Measurements from ENCODE around the gene DNAH7. TPM values are rescaled to one million over a fixed set of nuclear protein-coding genes. Genes with fewer than 3 reads are reported as not detected.

DNAH7 gene
- total RNA-seq, 1 experiment from 2014 or later, result under 0.01 TPM

DNA sequence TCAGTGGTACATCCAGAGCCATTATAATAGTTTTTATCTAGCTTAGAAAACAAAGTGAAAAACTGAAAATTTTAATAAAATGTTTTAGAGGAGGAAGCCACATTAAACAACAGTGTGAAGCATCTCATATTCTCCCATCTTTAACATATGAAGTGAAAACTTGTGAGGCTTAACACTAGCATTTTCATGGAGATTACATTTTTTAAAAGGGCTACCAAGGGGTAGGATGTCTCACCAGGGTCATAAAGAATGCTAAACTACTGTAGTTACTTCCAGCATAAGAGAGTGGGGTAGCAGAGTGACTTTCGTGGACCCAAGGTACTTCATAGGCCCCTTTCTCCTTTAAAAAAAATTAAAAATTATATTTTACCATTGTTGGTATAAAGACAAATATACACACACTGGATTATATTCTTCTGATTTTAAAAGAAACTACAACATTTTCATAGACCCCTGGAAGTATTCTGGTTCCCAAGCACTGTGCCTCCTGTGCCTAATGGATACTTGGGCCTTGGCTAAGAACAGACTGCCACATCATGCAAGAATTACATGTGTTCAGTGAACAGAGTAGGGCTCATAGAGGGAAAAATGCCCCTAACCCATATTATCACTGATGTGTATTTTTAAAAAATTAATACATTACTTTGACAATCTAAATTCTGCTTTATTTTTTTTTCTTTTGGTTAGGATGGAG lies 263.2 kb downstream of the DNAH7 start:
- no peaks in the 10 kb centered on the region for H3K36me3 ChIP-seq (replicated peaks; ENCODE audit: control insufficient read depth, insufficient read depth, low read length)
- H3K27me3 ChIP-seq (ENCODE audit: control insufficient read depth, insufficient read depth, low read length), result no peaks in the 10 kb centered on the region
- H3K4me3 ChIP-seq (ENCODE audit: insufficient read depth, low read depth, low read length), result no peak overlapping the region
- peak; percentile 13 for DNase-seq

DNA sequence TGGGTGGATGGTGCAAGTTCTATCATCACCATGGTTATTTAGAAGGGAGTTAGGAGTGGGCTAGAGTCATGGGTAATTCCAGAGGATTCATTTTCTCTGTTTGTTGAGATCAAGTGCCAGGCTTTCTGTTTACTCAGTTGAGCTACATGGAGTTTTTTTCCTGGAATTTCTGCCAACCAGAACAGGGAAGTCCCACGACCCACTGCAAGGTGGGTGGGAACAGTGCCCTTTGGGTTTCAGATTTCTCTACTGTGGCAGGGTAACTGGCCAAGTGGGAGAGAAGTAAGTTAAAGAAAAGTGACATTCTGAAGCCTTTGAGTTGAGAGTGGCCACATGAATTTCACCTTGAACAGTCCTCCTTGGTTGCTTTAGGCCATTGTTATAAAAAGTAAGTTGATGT lies 272.8 kb downstream of the DNAH7 start:
- Histone ChIP-seq H3K27me3 (ENCODE audit: control insufficient read depth, insufficient read depth, low read length) (no peaks in the 10 kb centered on the region), H3K4me3 (ENCODE audit: insufficient read depth, low read depth, low read length) (no peak overlapping the region), H3K36me3 (replicated peaks; ENCODE audit: control insufficient read depth, insufficient read depth, low read length) (no peaks in the 10 kb centered on the region)
- no peak for DNase-seq

DNA sequence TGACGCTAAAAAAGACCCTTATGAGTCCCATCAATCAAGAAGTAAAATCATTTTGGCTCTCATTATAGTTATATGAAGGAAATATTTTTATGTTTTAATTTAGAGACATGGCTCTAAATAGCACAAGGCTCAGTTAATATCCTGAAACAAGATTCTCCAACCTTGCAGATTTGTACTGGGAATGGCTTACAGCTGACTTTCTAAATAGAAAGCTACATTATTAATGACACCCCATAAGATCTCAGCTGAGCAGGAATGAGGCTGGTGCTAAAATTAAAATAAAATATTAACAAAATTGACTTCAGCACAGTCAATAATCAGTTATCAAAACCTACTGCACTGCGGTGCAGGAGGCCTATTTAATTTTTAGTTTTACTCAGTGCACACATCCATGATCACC lies 274.8 kb downstream of the DNAH7 start:
- DNase-seq, result no peak
- Histone ChIP-seq H3K27me3 (ENCODE audit: control insufficient read depth, insufficient read depth, low read length) (no peaks in the 10 kb centered on the region), H3K36me3 (replicated peaks; ENCODE audit: control insufficient read depth, insufficient read depth, low read length) (no peaks in the 10 kb centered on the region), H3K4me3 (ENCODE audit: insufficient read depth, low read depth, low read length) (no peak overlapping the region)

DNA sequence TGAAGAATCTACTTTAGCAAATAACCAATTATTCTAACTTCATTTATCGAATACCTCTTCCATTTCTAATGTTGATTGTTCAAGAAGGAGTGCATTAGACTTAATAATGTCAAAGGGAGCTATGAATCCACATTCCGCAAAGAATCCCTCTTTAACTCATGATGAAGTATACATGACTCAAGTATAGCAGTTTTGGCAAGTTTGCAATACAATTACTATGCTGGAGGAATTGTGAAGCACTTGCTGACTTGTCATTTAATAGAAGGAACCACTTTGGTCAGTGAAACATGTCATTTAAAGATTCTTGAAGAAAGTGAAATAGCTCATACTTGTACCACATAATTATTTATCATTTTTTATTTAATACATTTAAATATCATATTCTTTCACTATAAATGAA lies 286.5 kb downstream of the DNAH7 start:
- H3K36me3 ChIP-seq (replicated peaks; ENCODE audit: control insufficient read depth, insufficient read depth, low read length), result no peaks in the 10 kb centered on the region
- no peak overlapping the region for H3K4me3 ChIP-seq (ENCODE audit: insufficient read depth, low read depth, low read length)
- no peak for DNase-seq
- no peaks in the 10 kb centered on the region for H3K27me3 ChIP-seq (ENCODE audit: control insufficient read depth, insufficient read depth, low read length)

DNA sequence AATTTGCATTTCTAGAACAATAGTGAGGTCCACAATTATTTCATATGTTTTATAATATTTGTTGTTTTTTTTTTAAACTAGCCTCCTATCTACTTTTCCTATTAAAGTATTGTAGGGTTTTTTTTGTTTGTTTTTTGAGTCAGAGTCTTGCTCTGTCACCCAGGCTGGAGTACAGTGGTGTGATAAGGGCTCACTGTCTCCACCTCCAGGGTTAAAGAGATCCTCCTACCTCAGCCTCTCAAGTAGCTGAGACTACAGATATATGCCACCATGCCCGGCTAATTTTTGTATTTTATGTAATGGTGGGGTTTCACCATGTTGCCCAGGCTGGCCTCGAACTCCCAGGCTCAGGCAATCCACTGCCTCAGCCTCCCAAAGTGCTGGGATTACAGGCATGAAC lies 289.1 kb downstream of the DNAH7 start:
- H3K27me3 ChIP-seq (ENCODE audit: control insufficient read depth, insufficient read depth, low read length), result no peaks in the 10 kb centered on the region
- DNase-seq, result no peak

DNA sequence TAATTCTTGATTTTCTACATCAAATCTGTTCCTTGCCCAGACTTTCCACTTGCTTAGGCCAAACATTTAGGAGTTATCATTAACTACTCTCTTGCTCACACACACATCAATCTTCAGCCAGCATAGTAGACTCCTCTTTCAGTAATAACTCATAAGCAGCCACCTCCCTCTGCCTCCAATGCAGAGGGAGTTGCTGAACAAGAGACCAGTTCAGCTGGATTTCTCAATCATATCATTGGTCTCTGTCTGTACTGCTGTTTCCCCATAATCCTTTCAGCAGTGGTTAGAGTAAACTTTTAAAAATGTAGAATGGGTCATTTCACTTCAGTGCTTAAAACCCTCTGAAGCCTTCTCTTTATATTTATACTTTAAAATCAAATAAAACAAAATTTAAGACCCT lies 298.7 kb downstream of the DNAH7 start:
- no peak for DNase-seq
- H3K36me3 ChIP-seq (replicated peaks; ENCODE audit: control insufficient read depth, insufficient read depth, low read length), result no peaks in the 10 kb centered on the region
- no peak overlapping the region for H3K4me3 ChIP-seq (ENCODE audit: insufficient read depth, low read depth, low read length)
- no peaks in the 10 kb centered on the region for H3K27me3 ChIP-seq (ENCODE audit: control insufficient read depth, insufficient read depth, low read length)

More for the DNA sequence above, 289.1 kb downstream of the DNAH7 start:
- Histone ChIP-seq H3K4me3 (ENCODE audit: insufficient read depth, low read depth, low read length) (no peak overlapping the region), H3K36me3 (replicated peaks; ENCODE audit: control insufficient read depth, insufficient read depth, low read length) (no peaks in the 10 kb centered on the region)

DNA sequence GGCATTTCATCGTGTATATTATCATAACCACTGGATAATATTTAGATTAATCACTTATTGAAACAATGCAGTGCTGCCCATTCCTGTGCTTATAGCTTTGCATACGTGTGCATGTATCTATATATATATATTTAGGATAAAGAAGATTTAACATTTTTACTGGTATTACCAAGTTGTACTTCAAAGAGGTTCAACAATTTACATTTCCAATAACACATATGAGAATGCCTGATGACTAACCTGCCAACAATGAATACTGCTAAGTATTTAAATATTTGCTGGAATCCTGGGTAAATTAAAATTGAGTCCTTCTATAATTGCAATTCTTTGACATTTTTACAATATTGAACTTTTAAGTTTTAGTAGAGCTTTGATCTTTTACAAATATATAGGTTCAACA lies 300.2 kb downstream of the DNAH7 start:
- no peaks in the 10 kb centered on the region for H3K36me3 ChIP-seq (replicated peaks; ENCODE audit: control insufficient read depth, insufficient read depth, low read length)
- DNase-seq, result no peak
- no peak overlapping the region for H3K4me3 ChIP-seq (ENCODE audit: insufficient read depth, low read depth, low read length)
- H3K27me3 ChIP-seq (ENCODE audit: control insufficient read depth, insufficient read depth, low read length), result no peaks in the 10 kb centered on the region

DNA sequence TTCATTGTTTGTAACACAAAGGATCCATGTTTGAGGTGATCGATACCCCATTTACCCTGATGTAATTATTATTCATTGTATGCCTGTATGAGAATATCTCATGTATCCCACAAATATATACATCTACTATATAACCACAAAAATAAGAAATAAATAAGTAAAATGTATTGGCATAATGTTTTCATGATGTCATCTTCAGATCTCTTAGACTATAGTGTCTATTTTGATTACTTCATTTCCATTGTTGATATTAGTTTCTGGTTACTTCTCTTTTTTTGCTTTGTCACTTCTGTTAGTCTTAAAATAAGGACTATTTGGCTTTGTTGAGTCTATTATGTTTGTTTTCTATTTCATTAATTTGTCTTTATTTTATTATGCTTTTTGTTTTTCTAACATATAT lies 301.9 kb downstream of the DNAH7 start:
- no peaks in the 10 kb centered on the region for H3K36me3 ChIP-seq (replicated peaks; ENCODE audit: control insufficient read depth, insufficient read depth, low read length)
- H3K4me3 ChIP-seq (ENCODE audit: insufficient read depth, low read depth, low read length), result no peak overlapping the region
- no peaks in the 10 kb centered on the region for H3K27me3 ChIP-seq (ENCODE audit: control insufficient read depth, insufficient read depth, low read length)
- no peak for DNase-seq

DNA sequence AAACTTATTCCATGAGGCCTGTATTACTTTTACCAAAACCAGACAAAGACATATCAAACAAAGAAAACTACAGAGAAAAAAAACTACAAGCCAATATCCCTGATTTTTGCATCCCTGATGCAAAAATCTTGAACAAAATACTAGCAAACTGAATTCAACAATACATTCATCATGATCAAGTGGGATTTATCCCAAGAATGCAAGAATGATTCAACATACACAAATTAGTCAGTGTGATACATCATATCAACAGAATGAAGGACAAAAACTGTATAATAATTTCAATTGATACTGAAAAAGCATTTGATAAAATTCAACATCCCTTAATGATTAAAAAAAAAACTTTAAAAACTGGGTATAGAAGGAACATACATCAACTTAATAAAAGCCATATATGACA lies 304.8 kb downstream of the DNAH7 start:
- Histone ChIP-seq H3K27me3 (ENCODE audit: control insufficient read depth, insufficient read depth, low read length) (no peaks in the 10 kb centered on the region), H3K4me3 (ENCODE audit: insufficient read depth, low read depth, low read length) (no peak overlapping the region), H3K36me3 (replicated peaks; ENCODE audit: control insufficient read depth, insufficient read depth, low read length) (no peaks in the 10 kb centered on the region)
- no peak for DNase-seq

DNA sequence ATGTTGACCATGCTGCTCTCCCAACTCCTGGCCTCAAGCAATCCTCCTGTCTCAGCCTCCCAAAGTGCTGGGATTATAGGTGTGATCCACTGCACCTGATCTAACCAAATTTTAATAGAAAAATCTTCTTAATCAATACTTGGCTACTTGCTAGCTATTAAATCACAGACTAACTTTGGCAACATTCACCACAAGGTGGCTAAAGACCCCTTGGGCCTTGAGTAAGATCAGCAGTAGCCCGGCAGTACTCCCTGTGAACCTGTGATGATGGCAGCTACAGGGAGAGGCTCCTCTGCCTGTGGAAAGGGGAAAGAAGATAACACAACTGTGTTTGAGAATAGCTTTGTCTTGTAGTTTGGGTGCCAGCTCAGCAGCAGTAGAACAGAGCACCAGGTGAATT lies 308.8 kb downstream of the DNAH7 start:
- Histone ChIP-seq H3K27me3 (ENCODE audit: control insufficient read depth, insufficient read depth, low read length) (no peaks in the 10 kb centered on the region), H3K4me3 (ENCODE audit: insufficient read depth, low read depth, low read length) (no peak overlapping the region), H3K36me3 (replicated peaks; ENCODE audit: control insufficient read depth, insufficient read depth, low read length) (no peaks in the 10 kb centered on the region)
- no peak for DNase-seq

DNA sequence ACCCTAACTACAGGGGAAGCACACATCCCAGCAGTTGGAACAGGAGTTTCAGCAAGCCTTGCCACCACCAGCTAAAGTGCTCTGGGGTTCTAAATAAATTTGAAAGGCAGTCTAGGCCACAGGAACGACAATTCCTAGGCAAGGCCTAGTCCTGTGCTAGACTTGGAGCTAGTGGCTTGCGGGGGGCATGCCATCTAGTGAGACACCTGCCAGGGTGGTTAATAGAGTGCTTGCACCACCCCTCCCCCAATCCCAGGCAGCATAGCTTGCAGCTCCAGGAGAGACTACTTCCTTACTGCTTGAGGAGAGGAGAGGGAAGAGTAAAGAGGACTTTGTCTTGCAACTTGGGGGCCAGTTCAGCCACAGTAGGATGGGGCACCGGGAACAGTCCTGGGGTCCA lies 309.8 kb downstream of the DNAH7 start:
- no peak for DNase-seq
- Histone ChIP-seq H3K27me3 (ENCODE audit: control insufficient read depth, insufficient read depth, low read length) (no peaks in the 10 kb centered on the region), H3K4me3 (ENCODE audit: insufficient read depth, low read depth, low read length) (no peak overlapping the region), H3K36me3 (replicated peaks; ENCODE audit: control insufficient read depth, insufficient read depth, low read length) (no peaks in the 10 kb centered on the region)

DNA sequence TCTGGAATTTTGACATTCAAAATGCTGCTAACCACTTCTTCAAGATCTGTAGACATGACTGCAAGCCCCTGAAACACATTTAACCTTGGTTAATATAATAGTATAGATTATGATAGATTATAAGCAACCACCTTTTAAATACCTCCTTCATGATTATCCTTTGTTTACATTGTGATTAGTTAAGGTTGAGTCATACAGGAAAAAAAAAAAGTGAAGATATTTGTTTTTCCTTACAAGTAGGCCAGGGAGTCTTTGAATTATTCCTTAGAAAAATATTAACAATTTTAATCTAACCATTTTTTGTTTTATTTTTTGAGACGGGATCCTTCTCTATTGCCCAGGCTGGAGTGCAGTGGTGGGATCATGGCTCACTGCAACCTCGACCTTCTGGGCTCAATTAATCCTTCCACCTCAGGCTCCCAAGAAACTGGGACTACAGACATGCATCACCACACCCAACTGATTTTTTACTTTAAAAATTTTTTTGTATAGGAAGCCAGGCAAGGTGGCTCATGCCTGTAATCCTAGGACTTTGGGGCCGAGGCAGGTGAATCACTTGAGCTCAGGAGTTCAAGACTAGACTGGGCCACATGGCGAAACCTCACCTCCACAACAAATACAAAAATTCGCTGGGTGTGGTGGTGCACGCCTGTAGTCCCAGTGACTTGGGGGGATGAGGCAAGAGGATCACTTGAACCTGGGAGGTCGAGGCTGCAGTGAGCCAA lies 312.3 kb downstream of the DNAH7 start:
- Histone ChIP-seq H3K4me3 (ENCODE audit: insufficient read depth, low read depth, low read length) (no peak overlapping the region), H3K27me3 (ENCODE audit: control insufficient read depth, insufficient read depth, low read length) (no peaks in the 10 kb centered on the region), H3K36me3 (replicated peaks; ENCODE audit: control insufficient read depth, insufficient read depth, low read length) (no peaks in the 10 kb centered on the region)
- DNase-seq, result no peak

DNA sequence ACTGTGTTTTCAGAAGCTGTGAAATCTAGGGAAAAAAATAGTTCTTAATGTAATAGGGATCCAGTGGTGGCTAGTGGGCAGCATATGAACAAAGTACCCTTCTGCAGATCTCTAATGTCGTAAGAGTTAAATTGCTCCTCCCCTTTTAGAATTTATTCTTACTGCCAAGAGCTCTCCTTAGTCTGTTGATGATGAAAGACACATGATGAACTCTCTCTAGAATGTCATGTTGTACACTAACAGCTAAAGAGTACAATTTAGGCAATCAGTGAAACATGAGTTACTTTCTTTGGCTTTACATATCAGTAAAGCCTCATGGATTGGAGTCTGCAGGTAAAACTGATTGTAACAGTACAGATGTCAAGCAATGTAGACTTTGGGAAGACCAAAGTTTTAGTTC lies 327.4 kb downstream of the DNAH7 start:
- peaks cover 9% of the 10 kb centered on the region for H3K36me3 ChIP-seq (replicated peaks; ENCODE audit: control insufficient read depth, insufficient read depth, low read length)
- H3K4me3 ChIP-seq (ENCODE audit: insufficient read depth, low read depth, low read length), result no peak overlapping the region
- H3K27me3 ChIP-seq (ENCODE audit: control insufficient read depth, insufficient read depth, low read length), result no peaks in the 10 kb centered on the region
- no peak for DNase-seq

DNA sequence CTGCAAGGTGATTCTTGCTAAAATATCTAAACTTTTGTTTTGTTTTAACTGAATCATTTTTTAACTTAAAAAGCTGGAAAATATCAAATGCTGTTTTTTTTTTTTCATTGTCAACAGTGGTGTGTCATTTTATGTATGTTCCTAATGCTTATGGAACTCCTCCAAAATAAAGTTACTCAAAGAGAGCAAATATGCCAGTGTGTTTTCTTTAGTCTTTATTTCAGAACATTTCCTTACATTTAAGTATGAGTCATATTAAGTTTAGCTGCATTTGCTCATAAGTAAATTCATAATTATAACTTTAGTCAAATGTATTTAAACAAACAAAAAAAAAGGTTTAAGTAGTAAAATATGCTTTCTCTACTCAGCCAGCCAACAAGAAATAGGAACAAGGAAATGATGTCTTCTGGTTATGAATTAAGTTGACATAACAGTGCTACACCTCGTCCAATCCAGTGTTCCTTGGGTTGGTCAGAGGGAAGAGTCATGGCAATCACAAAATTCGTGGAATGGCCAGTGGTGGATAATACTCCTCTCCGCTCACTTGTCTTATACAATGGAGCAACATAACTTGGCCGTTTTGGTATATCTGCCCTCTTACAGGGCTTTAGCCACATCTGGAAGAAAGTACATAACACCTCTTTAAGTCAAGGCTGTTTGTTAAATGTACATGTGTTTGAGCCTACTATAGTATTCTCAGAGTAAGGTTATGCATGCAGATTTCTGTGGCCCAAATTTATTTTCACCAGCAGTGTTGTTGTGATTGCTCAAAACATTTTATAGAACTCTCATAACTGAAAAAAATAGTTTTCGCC lies 330.9 kb downstream of the DNAH7 start:
- Histone ChIP-seq H3K4me3 (ENCODE audit: insufficient read depth, low read depth, low read length) (no peak overlapping the region), H3K27me3 (ENCODE audit: control insufficient read depth, insufficient read depth, low read length) (no peaks in the 10 kb centered on the region), H3K36me3 (replicated peaks; ENCODE audit: control insufficient read depth, insufficient read depth, low read length) (peaks cover 7% of the 10 kb centered on the region)
- no peak for DNase-seq

DNA sequence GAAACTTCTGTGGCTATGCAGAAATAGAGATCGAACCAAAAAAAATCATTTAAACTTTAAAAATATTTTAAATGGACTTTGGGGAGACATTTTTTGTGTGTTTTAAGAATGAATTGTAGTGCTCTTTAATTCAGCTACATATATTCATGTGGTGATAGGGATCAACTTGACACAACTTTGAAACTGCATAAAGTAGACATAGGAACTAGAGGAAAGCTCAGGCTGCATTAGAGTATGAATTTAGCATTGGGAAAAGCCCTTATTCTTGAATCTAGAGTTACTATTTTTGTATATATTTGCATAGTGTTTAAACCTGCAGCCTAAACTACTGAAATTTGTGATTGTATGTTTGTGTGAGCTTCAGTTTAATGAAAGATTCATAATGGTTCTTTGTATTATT lies 333.3 kb downstream of the DNAH7 start:
- Histone ChIP-seq H3K36me3 (replicated peaks; ENCODE audit: control insufficient read depth, insufficient read depth, low read length) (peaks cover 7% of the 10 kb centered on the region), H3K27me3 (ENCODE audit: control insufficient read depth, insufficient read depth, low read length) (no peaks in the 10 kb centered on the region), H3K4me3 (ENCODE audit: insufficient read depth, low read depth, low read length) (no peak overlapping the region)
- DNase-seq, result no peak
